GM21528 (cell line): Measurements from ENCODE around the gene SAMD9.
"Not testable (repeated sequence)": the region's sequence is repeated elsewhere in the genome, so short reads cannot be mapped to it uniquely, and the experiment has no call there.

ENCODE experiments used
- ATAC-seq: cut with Tn5 transposase; IDR thresholded peaks from one replicate; pipeline ENCODE4 v1.9.1; 2021; ENCODE audit warnings: mild to moderate bottlenecking, moderate library complexity; ENCODE audit not compliant: unreplicated experiment, low FRiP score

The SAMD9 gene

GRCh38 chr7:93117852-93118530 lies at the start of gene SAMD9:
SAMD9 (minus strand) TSS chr7:93117979; CDS start chr7:93106097, 11,882 bp downstream.
- ATAC-seq: peak; percentile 99

DNA sequence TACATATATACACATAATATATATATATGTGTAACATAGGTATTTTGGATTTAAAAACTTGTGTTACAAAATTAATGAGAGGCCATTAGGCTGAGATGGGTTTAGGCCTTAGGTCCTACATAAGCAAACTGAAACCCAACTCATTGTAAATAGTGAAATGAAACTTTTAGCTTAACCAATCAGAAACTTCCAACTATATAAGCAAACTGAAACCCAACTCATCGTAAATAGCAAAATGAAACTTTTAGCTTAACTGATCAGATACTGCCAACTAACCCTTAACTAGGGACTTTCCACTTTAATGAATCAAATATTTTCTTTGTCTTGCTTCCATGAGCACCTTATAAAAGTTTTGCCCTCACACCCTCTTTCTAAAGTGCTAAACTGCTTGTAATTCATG lies 47.7 kb upstream of the SAMD9 start:
- ATAC-seq: peak; percentile 100

DNA sequence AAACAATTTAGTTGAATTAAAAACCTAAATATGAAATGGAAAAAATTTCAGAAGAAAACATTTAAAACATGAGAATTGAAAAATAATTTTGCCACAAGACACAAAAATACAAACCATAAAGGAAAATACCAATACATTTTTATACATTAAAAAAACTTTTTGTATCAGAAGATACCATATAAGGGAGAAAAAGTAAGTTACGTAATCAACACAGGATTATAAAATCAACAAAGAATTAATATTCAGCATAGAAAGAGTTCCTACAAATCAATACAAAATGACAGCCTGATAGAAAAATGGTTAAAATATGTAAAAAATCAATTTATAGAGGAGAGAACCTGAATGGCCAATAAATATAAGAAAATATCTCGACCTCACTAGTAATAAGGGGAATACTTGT lies 47.0 kb upstream of the SAMD9 start:
- ATAC-seq: no peak

GRCh38 chr7:93161181-93161762 lies 43.5 kb upstream of the SAMD9 start:
- ATAC-seq: no peak

DNA sequence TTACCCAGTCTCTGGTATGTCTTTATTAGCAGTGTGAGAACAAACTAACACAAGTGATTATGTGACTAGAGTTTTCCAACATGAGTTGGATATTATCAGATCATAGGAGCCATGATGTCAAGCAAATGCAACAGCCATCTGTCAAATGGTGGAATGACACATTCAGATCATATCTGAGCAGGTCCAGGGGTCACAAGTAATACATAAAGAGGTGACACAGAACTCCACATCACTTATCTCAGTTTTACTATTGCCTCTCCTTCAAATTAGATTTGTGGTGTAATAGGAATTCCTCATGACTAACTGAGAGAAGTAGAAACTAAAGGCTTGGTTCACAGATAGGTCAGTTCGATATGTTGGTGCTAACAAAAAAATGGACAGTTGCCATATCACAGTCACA lies 42.6 kb upstream of the SAMD9 start:
- ATAC-seq: no peak

DNA sequence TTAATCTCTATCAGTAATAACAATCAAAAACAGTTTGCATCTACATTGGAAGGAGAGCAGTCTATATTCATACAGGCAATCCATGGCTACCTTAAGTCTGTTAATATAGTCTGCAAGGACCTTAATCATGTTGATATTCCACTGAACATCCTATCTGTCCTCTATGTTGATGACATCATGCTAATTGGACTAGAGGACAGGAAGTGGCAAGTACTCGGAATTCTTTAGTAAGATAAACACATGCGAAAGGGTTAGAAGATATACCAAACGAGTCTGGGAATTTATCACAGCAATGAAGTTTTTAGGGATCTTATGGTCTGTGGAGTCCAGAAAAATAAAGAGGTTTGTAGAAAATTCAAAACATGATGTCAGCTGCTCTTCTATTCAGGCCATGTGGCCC lies 41.7 kb upstream of the SAMD9 start:
- no peak for ATAC-seq

DNA sequence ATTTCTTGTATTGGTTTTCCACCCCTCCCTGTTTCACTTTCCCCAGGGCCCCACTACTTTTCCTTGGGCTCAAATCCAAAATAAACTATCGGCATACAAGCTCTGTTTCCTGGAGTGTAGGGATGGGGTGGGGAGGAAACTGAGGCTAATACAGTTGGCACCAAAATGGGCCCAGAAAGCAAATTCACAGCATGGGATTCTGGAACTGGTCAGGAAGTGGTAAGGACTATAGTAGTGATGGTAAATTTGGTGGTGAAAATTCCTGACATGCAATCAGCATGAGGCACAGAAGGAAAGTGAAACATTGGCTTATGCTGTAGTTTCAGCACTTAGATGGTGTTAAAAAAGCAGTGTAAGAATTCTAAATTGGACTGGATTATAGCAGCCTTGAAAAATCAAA lies 39.1 kb upstream of the SAMD9 start:
- no peak for ATAC-seq

GRCh38 chr7:93150200-93150835 lies 32.5 kb upstream of the SAMD9 start:
- ATAC-seq: no peak

DNA sequence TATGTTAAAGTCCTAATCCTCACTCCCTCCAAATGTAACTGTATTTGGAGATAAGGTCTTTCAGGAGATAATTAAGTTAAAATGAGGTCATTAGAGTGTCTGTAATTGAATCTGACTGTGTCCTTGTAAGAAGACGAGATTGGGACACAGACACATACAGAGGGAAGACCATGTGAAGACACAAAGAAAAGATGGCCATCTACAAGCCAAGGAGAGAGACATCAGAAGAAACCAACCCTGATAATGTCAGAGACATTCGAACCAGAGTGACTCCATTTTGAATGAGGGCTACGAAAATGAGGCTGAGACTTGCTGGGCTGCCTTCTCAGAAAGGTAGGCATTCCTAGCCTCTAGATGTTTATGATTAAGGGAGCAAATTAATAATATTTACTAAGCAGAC lies 30.9 kb upstream of the SAMD9 start:
- ATAC-seq: no peak

DNA sequence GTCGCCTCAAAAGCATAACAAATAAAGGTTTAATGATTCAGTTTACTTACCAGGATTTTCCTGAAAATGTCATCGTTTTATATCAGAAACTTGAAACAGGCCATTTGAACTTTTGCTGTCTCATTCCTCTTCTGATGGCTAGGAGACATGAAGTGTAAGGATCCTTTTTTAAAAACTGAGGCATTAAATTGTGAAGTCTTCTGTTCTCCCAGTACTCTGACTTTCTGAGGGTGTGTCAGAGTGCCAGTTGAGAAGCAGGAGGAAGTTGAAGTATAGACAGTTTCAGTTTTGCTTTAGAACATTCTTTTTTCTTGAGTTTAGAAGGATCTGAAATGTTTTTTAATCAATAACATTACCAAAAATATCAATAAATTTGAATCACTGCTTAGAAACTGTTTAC lies 30.4 kb upstream of the SAMD9 start, which contains the start of gene SAMD9L:
Gene SAMD9L, minus strand, starts transcription at position 242 of the 400 bp plus-strand sequence. CDS start 12,414 bp downstream, outside the sequence.
- peak; percentile 61 for ATAC-seq

DNA sequence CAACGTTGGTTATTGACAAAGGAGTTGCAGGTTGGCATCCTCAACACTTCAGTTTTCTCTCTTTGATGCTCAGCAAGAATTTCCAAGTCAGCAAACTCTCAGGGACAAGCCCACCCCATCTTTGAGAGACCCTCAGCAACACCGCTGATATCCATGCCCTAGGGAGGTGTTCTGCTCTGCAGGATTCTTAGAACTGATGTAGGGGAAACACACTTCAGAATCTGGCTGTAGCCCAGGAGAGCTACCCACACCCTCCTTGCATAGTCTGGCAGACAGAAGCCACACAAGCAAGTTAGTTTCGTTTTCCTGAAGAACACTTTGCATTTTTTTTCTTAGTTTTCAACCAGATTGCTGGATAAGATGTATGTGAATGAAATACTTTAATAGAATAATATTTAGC lies 29.6 kb upstream of the SAMD9 start:
- ATAC-seq: peak; percentile 75

DNA sequence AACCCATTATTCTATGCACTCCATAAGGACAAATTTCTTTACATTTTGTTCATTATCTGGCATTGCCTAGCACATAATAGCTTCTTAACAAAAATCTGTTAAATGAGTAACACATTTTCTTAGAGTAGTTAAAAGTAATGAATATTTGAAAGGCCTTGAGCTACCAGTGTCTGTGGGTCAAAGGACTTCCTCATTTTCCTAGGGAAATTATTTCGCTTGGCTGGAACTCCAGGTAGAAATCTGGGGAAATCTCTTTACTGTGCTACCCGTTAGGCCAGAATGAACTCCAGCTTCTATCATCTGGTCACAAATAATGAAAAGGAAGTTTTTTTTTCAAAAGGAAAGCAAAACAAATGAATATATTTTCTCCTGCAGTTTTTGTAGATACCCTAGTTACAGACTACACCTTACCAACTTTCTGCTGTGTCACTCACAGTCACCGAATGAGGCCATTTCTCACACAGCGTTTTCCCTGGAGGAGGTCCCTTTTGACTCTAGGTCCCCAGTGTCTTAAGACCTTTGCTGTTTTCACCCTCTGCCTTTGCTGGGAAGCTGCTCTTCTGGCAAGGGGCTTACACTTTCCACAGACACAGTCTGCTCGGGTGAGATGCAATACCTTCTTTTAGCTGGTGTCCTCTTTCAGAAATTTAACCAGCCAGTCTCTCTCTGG lies 28.8 kb upstream of the SAMD9 start:
- ATAC-seq: peak; percentile 24

DNA sequence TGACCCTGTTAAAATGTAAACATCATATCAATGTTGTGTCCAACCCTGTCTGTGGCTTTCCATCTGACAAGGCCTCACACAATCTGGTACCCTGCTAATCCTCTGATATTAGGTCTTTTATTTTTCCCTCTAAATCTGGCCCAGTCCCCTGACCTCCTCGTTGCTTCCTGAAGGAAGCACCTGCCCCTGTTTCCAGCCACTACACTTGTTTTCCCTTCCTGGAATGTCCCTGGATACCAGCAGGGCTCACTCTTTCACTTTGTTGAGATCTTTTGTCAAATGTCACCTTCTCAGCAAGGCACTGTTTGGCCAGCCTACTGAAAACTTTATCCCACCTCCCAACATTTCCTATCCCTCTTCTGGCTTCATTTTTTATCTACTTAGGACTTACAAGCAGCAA lies 28.3 kb upstream of the SAMD9 start:
- no peak for ATAC-seq

GRCh38 chr7:93145354-93145753 lies 27.6 kb upstream of the SAMD9 start:
- no peak for ATAC-seq

DNA sequence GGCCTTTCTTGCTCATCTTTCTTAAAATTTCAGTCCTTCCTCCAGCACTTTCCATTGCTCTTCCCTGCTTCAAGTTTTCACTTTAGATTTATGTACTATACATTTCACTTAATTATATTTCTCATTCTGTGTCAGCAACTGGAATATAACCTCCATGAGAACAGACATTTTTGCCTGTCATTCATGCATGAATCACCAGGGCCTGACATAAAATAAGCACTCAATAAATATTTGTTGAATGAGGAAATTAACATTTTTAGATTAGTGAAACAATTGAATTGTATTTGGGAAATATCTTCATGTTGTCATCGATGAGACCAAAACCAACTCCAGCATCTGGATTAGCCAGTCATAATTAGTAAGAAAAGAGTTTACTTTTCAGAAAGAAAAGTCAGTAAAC lies 24.3 kb upstream of the SAMD9 start:
- ATAC-seq: no peak

GRCh38 chr7:93140582-93141191 lies 22.9 kb upstream of the SAMD9 start:
- ATAC-seq: no peak

GRCh38 chr7:93138576-93138975 lies 20.8 kb upstream of the SAMD9 start:
- ATAC-seq: no peak

DNA sequence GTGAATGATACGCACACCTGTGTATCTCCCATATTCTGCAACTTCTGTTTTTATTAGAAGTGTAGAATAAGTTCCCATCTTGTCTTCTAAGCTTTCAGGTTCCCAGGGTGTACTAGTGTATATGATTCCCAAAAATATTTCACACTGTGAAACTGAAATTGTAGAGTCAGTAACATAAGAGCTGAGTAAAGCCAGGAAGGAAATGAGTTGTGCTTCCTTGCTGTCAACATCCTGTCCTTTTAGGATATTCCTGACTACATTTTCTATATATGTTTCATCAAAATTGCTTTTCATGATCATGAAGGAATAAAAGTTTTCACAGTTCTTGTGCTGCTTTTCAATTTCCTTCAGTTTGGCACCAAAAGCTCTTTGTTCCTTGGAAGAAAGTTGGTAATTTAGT lies 15.2 kb upstream of the SAMD9 start:
- no peak for ATAC-seq

DNA sequence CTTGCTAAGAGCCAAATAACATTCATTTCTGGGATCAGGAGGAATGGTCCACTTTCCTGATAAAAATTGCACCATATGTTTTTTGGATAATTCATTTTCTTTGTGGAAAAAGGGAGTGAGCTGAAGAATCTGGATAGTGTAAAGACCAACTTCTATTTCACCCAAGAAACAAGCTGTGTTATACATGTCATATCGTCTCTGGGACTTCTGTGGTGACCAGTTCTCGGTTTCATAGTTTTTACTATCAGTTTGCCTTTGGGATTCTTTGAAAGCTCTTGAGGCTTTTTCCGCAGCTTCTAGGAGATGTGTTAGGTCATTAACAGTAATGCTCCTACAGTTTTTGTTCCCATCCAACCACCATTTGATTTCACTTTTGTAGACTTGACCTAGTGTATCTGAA lies 14.4 kb upstream of the SAMD9 start:
- no peak for ATAC-seq

GRCh38 chr7:93126954-93127353 lies 9.2 kb upstream of the SAMD9 start:
- not testable (repeated sequence) for ATAC-seq

GRCh38 chr7:93123532-93123931 lies 5.8 kb upstream of the SAMD9 start:
- not testable (repeated sequence) for ATAC-seq
